ENCODE measurements around the gene GNG7.

GRCh38 chr19:2636141-2636896 is 66.2 kb downstream of the GNG7 start:
- no peak for TF ChIP-seq SUZ12 (IDR thresholded peaks at IDR 0.05)
- TF ChIP-seq SP1 (IDR thresholded peaks at IDR 0.05): no peak
- TF ChIP-seq HDGF (IDR thresholded peaks at IDR 0.05; ENCODE audit: borderline replicate concordance): no peak
- TF ChIP-seq NFRKB (IDR thresholded peaks at IDR 0.05): no peak
